Activated T-cell treated with anti-CD3 and anti-CD28 coated beads, Interleukin-2, amount 50 U/mL, for 4 hours (primary cell): ENCODE measurements around the gene MDP1. TPM values are rescaled to one million over a fixed set of nuclear protein-coding genes. Genes with fewer than 3 reads are reported as not detected.
"Not testable (repeated sequence)": the region's sequence is repeated elsewhere in the genome, so short reads cannot be mapped to it uniquely, and the experiment has no call there.

Experiments
- ATAC-seq, 2 donors: fragments of 200-7000 bp; cut with Tn5 transposase; one replicate each; pipeline ENCODE4 v1.10.0; 2021
- DNase-seq: peaks from one replicate; pipeline ENCODE4 v3.0.0-alpha.2; 2020
- H3K27me3 Mint-ChIP-seq: one replicate; pipeline ENCODE4 v1.8.0; 2021; ENCODE audit warnings: low read depth, mixed read lengths
- H3K36me3 Mint-ChIP-seq: one replicate; pipeline ENCODE4 v1.8.0; 2022; ENCODE audit warnings: mixed read lengths; ENCODE audit not compliant: insufficient read depth
- H3K4me1 Mint-ChIP-seq: one replicate; pipeline ENCODE4 v1.8.0; 2021; ENCODE audit warnings: low read depth, mixed read lengths
- H3K4me3 Mint-ChIP-seq: one replicate; pipeline ENCODE4 v1.8.0; 2021; ENCODE audit warnings: mild to moderate bottlenecking, moderate library complexity, mixed read lengths
- H3K9me3 Mint-ChIP-seq: one replicate; pipeline ENCODE4 v1.8.0; 2021; ENCODE audit warnings: mixed read lengths
- total RNA-seq, 3 donors: library from RNA; stranded (reverse); gene quantifications; one replicate each; pipeline ENCODE4 v1.2.1, GENCODE V29; 2021

The MDP1 gene
- total RNA-seq, 3 donors from 2014 or later, result 16.3 to 19.5 (median 18.4) TPM

DNA sequence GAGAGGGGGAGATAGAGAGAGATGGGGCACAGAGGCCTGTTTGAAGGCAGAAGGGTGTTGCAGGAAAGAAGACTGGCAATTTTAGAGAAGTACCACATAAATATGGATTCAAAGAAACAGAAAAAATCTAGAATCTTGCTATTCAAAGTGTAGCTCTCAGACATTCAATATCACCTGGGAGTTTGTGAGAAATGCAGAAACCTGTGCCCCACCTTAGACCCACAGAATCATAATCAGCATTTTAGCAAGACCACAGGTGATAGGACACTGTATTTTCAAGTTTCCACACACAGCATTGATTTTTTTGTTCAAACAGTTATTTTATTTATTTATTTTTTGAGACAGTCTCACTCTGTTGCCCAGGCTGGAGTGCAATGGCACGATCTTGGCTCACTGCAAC, 13.0 kb upstream of the MDP1 start:
- DNase-seq (no peak), ATAC-seq (no peak)
- Mint-ChIP-seq H3K27me3 (no peaks in the 10 kb centered on the region), H3K4me3 (no peak overlapping the region), H3K4me1 (peaks cover 39% of the 10 kb centered on the region), H3K9me3 (no peaks in the 10 kb centered on the region), H3K36me3 (peaks cover 11% of the 10 kb centered on the region)

- no peak for DNase-seq
- no peak for ATAC-seq
- peaks cover 29% of the 10 kb centered on the region for H3K4me1 Mint-ChIP-seq
- H3K9me3 Mint-ChIP-seq, result no peaks in the 10 kb centered on the region
- H3K4me3 Mint-ChIP-seq, result no peak overlapping the region
- H3K27me3 Mint-ChIP-seq, result no peaks in the 10 kb centered on the region
- H3K36me3 Mint-ChIP-seq, result peaks cover 11% of the 10 kb centered on the region
Observed at GRCh38 chr14:24226473-24226872, 10.6 kb upstream of the MDP1 start.

DNA sequence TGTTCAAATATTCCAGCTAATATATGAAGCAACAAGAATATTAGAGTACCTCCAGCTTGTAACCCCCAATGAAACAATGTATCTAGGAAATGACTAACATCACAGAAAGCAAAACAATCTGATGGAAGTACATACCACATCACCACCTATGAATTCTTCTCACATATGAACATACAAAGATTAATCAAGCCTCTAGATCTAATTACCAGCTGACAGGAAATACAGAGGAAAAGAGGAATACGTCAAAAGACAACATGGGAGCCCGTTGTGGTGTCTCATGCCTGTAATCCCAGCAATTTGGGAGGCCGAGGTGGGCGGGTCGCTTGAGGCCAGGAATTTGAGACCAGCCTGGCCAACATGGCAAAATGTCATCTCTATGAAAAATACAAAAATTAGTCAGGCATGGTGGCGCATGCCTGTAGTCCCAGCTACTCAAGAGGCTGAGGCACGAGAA, 8.8 kb upstream of the MDP1 start:
- Mint-ChIP-seq H3K36me3 (peaks cover 12% of the 10 kb centered on the region), H3K4me1 (peaks cover 22% of the 10 kb centered on the region), H3K27me3 (no peaks in the 10 kb centered on the region), H3K4me3 (no peak overlapping the region), H3K9me3 (no peaks in the 10 kb centered on the region)
- ATAC-seq, result no peak
- DNase-seq, result no peak

DNA sequence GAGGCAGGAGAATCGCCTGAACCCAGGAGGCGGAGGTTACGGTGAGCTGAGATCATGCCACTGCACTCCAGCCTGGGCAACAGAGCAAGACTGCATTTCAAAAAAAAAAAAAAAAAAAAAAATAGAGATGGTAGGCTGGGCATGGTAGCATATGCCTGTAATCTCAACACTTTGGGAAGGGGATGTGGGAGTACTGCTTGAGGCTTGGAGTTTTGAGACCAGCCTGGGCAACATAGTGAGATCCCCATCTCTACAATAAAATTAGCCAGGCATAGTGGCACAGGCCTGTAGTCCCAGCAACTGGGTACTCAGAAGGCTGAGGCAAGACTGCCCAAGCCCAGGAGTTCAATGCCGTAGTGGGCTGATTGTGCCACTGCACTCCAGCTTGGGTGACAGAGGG, 7.1 kb upstream of the MDP1 start:
- not testable (repeated sequence) for H3K4me3 Mint-ChIP-seq, ATAC-seq, H3K27me3 Mint-ChIP-seq, H3K9me3 Mint-ChIP-seq, DNase-seq
- Mint-ChIP-seq H3K36me3 (peaks cover 14% of the 10 kb centered on the region), H3K4me1 (peaks cover 22% of the 10 kb centered on the region)

GRCh38 chr14:24219521-24219920, 3.7 kb upstream of the MDP1 start:
- ATAC-seq, result no peak
- Mint-ChIP-seq H3K27me3 (no peaks in the 10 kb centered on the region), H3K36me3 (peaks cover 12% of the 10 kb centered on the region), H3K4me1 (peaks cover 21% of the 10 kb centered on the region), H3K9me3 (no peaks in the 10 kb centered on the region), H3K4me3 (no peak overlapping the region)
- DNase-seq, result no peak

- no peaks in the 10 kb centered on the region for H3K9me3 Mint-ChIP-seq
- peaks cover 23% of the 10 kb centered on the region for H3K4me1 Mint-ChIP-seq
- DNase-seq, result no peak
- no peak for ATAC-seq
- H3K27me3 Mint-ChIP-seq, result no peaks in the 10 kb centered on the region
- H3K36me3 Mint-ChIP-seq, result peaks cover 10% of the 10 kb centered on the region
- H3K4me3 Mint-ChIP-seq, result no peak overlapping the region
Observed at GRCh38 chr14:24219080-24219479, 3.2 kb upstream of the MDP1 start.

DNA sequence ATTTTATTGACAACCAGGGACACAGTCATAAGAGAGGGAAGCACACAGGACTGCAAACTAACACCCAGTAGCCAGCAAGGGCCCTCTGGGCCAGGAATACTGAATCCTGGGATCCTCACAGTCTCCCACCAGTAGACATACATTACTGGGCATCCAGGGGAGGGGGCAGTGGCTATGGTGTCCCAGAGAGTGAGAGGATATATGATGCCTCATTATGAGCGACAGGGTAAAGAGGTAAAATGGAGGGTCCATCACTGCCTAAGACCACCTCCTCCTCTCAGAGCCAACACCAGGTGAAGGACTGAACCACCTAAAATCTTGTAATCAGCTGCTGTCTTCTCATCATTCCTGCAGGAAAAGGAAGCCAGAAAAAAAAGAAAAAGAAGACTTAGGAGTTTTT, 1.0 kb upstream of the MDP1 start:
- H3K4me3 Mint-ChIP-seq, H3K27me3 Mint-ChIP-seq, H3K9me3 Mint-ChIP-seq, ATAC-seq, DNase-seq: not testable (repeated sequence)
- Mint-ChIP-seq H3K36me3 (peaks cover 10% of the 10 kb centered on the region), H3K4me1 (peaks cover 40% of the 10 kb centered on the region)

DNA sequence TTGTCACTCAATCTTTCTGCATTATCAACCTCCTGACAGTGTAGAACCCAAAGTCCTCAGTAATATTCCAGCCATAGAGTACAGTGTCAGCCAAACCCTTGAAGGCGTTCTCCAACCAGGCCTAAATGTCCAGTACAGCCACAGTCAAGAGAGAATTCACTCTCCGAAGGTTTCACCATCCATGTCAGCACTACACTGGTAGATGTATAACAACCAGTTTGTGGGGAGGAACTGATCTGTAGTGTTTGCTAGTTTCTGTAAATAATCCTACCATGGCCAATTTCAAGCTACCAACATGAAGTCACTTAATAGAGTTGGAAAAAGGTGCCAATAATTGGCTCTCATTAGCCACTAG, 456 bp upstream of the MDP1 start:
- ATAC-seq, result no peak
- Mint-ChIP-seq H3K9me3 (no peaks in the 10 kb centered on the region), H3K4me3 (peak overlapping the region; percentile 90), H3K4me1 (peaks cover 46% of the 10 kb centered on the region), H3K36me3 (peaks cover 14% of the 10 kb centered on the region), H3K27me3 (no peaks in the 10 kb centered on the region)
- DNase-seq, result no peak

GRCh38 chr14:24213866-24214662, 1.8 kb downstream of the MDP1 start:
- H3K36me3 Mint-ChIP-seq, result peaks cover 27% of the 10 kb centered on the region
- no peaks in the 10 kb centered on the region for H3K27me3 Mint-ChIP-seq
- no peaks in the 10 kb centered on the region for H3K9me3 Mint-ChIP-seq
- peak overlapping the region; percentile 90 for H3K4me3 Mint-ChIP-seq
- peaks cover 52% of the 10 kb centered on the region for H3K4me1 Mint-ChIP-seq
- ATAC-seq, result no peak
- no peak for DNase-seq

DNA sequence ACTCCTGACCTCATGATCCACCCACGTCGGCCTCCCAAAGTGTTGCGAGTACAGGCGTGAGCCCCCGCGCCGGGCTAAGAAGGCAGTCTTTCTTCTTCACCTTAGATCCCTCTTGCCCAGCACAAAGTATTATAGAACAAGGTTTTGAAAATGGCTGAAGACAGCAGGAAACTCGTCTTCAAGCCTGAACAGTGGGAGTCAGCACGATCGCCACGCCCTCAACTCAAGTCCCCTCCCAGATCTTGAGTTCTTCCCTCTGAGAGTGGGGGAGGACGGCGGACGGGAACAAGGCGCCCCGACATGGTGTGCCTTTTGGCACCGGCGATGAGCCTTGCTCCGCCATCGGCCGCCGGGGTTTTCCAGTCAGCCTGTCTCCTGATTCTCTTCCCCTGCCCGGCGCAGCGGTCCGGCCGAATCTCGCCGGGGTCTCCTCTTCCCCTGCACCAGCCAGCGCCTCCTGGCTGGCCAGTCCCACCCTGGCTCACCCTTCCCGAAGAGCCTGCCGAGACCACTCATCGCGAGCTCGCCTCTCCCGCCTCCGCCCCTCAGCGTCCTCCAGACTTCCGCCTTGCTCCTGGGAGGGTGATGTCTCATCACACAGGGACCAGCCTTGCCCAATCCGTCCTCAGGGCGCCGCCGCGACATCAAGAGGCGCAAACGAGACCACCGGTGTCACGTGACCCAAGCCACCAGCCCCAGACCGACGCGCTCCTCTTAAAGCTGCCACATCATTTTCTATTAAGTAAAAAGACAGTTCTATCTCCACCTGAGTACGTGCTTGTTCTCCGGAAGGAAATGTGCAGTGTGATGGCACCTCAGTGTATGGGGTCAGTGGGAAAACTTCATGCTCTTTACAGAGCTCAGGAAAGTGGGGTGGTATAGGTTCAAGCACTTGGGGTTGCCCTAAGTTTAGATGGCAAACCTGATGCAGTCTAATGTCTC, 2.7 kb downstream of the MDP1 start, which contains the start of gene CHMP4A:
Gene CHMP4A (minus strand): TSS at position 565 of the 942 bp plus-strand sequence. CDS start 49 bp downstream, at position 516.
- ATAC-seq (peak; percentile 84 to 86), DNase-seq (peak; percentile 92)
- peak within 1 kb of the TSS; percentile 90 for H3K4me3 Mint-ChIP-seq
- peaks cover 55% of the 10 kb centered on the region for H3K4me1 Mint-ChIP-seq
- peaks cover 27% of the 10 kb centered on the region for H3K36me3 Mint-ChIP-seq
- H3K9me3 Mint-ChIP-seq, result no peaks in the 10 kb centered on the region
- H3K27me3 Mint-ChIP-seq, result no peaks in the 10 kb centered on the region

DNA sequence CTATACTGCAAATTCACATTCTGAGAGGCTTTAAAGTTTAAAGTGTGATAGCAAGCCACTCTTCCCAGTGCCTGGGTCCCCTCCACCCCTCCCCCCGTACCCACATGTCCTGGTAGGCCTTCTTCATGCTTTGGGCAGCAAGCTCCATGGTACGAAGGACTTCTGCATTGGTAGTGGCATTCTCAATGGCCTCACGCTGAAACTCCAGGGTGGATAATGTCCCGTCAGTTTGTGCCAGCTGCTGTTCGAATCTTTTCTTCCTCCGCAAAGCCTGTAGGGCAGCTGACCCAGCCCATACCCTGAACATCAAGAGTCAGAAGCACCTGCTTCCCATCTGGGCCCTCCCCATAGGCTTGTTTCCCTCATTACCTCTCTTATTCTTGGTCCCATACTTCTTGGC, 4.6 kb downstream of the MDP1 start:
- no peak for DNase-seq
- no peak for ATAC-seq
- Mint-ChIP-seq H3K36me3 (peaks cover 39% of the 10 kb centered on the region), H3K4me1 (peaks cover 63% of the 10 kb centered on the region), H3K9me3 (no peaks in the 10 kb centered on the region), H3K4me3 (peak overlapping the region; percentile 90), H3K27me3 (no peaks in the 10 kb centered on the region)

GRCh38 chr14:24207625-24208024, 8.2 kb downstream of the MDP1 start:
- peaks cover 53% of the 10 kb centered on the region for H3K36me3 Mint-ChIP-seq
- no peaks in the 10 kb centered on the region for H3K9me3 Mint-ChIP-seq
- ATAC-seq, result no peak
- DNase-seq, result no peak
- H3K27me3 Mint-ChIP-seq, result no peaks in the 10 kb centered on the region
- no peak overlapping the region for H3K4me3 Mint-ChIP-seq
- peaks cover 42% of the 10 kb centered on the region for H3K4me1 Mint-ChIP-seq

- ATAC-seq (no peak), DNase-seq (no peak)
- Mint-ChIP-seq H3K36me3 (peaks cover 56% of the 10 kb centered on the region), H3K9me3 (no peaks in the 10 kb centered on the region), H3K4me3 (no peak overlapping the region), H3K27me3 (no peaks in the 10 kb centered on the region), H3K4me1 (peaks cover 39% of the 10 kb centered on the region)
Observed at GRCh38 chr14:24207104-24207551, 8.7 kb downstream of the MDP1 start.

DNA sequence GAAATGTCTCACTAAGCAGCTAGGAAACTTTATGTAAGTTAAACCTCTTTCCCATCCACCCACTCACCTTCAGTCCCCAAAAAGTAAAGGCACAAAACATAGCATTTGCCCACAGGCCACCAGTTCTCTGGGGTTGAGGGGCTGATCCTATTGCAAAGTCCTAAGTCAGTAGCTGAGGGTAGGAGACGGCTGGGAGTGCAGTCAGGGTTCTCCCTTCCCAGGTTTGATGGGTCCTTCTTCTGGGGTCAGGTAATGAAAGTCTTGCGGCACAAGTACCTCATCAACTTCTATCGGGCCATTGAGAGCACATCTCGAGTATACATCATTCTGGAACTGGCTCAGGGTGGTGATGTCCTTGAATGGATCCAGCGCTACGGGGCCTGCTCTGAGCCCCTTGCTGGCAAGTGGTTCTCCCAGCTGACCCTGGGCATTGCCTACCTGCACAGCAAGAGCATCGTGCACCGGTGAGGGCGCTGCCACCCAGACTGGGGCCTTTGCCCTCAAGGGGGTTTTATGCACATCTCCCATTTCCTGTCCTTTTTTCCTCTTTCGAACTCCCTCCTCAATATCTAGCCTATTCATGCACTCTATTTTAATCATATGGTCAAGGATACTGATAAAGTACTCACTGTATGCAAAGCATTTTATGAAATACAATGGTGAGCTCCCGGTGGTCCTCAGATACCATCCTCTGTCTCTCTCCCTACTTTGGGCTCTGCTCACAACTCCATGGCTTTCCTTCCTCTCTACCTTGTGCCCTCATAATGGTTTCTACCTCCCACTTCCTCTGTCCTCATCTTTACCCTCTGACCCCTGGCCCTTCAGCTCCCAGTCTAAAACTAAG, 9.4 kb downstream of the MDP1 start:
- H3K27me3 Mint-ChIP-seq, result no peaks in the 10 kb centered on the region
- DNase-seq (no peak), ATAC-seq (no peak)
- H3K9me3 Mint-ChIP-seq, result no peaks in the 10 kb centered on the region
- H3K36me3 Mint-ChIP-seq, result peaks cover 60% of the 10 kb centered on the region
- no peak overlapping the region for H3K4me3 Mint-ChIP-seq
- H3K4me1 Mint-ChIP-seq, result peaks cover 34% of the 10 kb centered on the region
